ENCODE measurements around the gene AQP2. TPM values are rescaled to one million over a fixed set of nuclear protein-coding genes. Genes with fewer than 3 reads are reported as not detected.

AQP2 gene
- total and polyA plus RNA-seq, 2 of the 4 experiments (the other 2 are of a cell fraction) = not detected

DNA sequence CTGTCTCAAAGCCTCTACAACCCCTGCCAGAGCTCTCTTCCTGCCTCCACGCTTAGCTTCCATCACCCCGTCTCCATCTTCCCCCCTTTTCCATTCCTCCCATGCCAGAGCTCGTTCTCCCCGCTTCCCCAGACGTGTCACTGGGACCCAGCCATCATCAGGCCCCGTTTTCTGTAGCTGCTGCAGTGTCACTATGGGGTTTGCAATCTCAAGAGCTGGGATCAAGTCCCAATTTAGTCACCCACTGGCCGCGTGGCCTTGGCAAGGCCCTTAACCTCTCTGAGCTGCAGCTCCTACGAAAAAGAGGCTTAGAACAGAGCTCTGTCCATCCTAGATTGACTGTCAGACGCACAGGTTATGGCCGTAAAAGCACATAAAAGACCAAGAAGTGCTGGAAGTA lies 45.9 kb upstream of the AQP2 start:
- H3K4me2 ChIP-seq (ENCODE audit: low read depth, low read length) = peak overlapping the region; percentile 52; the same call in 1 of the 2 replicates
- dilution Hi-C loops (cut with HindIII; ENCODE audit: low sequenced_read_pairs, unreplicated experiment) (no loop called here), intact Hi-C loops (cut with micrococcal nuclease) (no loop called here), in situ Hi-C loops (cut with MboI; ENCODE audit: low sequenced_read_pairs) (no loop called here)
- H2BK20ac ChIP-seq (ENCODE audit: low read depth, low read length) = 0 out of 2 replicates have a peak overlapping the region, but pooled peaks have one; percentile 9
- DNase-seq = no peak
- peak overlapping the region; percentile 56; the same call in 1 of the 2 replicates for H2AK5ac ChIP-seq (ENCODE audit: low read depth, low read length)
- peak overlapping the region; percentile 66 for H3K4ac ChIP-seq (ENCODE audit: low read depth, low read length)
- no peaks in the 10 kb centered on the region for H3K36me3 ChIP-seq (ENCODE audit: control insufficient read depth, insufficient read depth, low read length)
- no TSS peak for BruUV-seq (replicated peaks)
- peak overlapping the region; percentile 72 for H4K91ac ChIP-seq (ENCODE audit: insufficient read depth, low read depth, low read length)
- no peaks in the 10 kb centered on the region for H3K79me1 ChIP-seq (ENCODE audit: low read depth in 1 of 2, low read length in 2 of 2)
- H3K23ac ChIP-seq (ENCODE audit: low read depth, low read length) = peak overlapping the region; percentile 6
- H2BK120ac ChIP-seq (ENCODE audit: low read depth, low read length) = peak overlapping the region; percentile 48; the same call in 1 of the 2 replicates
- CTCF ChIA-PET = no interaction called here
- TF ChIP-seq, protein P1, sequence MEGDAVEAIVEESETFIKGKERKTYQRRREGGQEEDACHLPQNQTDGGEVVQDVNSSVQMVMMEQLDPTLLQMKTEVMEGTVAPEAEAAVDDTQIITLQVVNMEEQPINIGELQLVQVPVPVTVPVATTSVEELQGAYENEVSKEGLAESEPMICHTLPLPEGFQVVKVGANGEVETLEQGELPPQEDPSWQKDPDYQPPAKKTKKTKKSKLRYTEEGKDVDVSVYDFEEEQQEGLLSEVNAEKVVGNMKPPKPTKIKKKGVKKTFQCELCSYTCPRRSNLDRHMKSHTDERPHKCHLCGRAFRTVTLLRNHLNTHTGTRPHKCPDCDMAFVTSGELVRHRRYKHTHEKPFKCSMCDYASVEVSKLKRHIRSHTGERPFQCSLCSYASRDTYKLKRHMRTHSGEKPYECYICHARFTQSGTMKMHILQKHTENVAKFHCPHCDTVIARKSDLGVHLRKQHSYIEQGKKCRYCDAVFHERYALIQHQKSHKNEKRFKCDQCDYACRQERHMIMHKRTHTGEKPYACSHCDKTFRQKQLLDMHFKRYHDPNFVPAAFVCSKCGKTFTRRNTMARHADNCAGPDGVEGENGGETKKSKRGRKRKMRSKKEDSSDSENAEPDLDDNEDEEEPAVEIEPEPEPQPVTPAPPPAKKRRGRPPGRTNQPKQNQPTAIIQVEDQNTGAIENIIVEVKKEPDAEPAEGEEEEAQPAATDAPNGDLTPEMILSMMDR (conservative IDR thresholded peaks at IDR 0.05; ENCODE audit: low read depth, low read length) = no peak
- TF ChIP-seq MAZ (IDR thresholded peaks at IDR 0.05; ENCODE audit: borderline replicate concordance, low read depth, low read length) (no peak), MXI1 (IDR thresholded peaks at IDR 0.05; ENCODE audit: borderline replicate concordance, low read depth, low read length) (no peak), FOS (IDR thresholded peaks at IDR 0.05; ENCODE audit: low read depth, low read length) (no peak), CEBPB (IDR thresholded peaks at IDR 0.05; ENCODE audit: low read depth, low read length) (no peak), SMC3 (IDR thresholded peaks at IDR 0.05; ENCODE audit: low read depth, low read length) (no peak), RAD21 (IDR thresholded peaks at IDR 0.05; ENCODE audit: low read length) (no peak), BHLHE40 (IDR thresholded peaks at IDR 0.05; ENCODE audit: low read depth, low read length) (no peak), POLR2A (IDR thresholded peaks at IDR 0.05; ENCODE audit: low read depth, low read length) (no peak), NFE2L2 (IDR thresholded peaks at IDR 0.05; ENCODE audit: low read depth, low read length) (no peak), CHD1 (IDR thresholded peaks at IDR 0.05; ENCODE audit: low read depth, low read length) (no peak), MAFK (IDR thresholded peaks at IDR 0.05; ENCODE audit: low read depth, low read length) (no peak)
- TF ChIP-seq, protein P2, sequence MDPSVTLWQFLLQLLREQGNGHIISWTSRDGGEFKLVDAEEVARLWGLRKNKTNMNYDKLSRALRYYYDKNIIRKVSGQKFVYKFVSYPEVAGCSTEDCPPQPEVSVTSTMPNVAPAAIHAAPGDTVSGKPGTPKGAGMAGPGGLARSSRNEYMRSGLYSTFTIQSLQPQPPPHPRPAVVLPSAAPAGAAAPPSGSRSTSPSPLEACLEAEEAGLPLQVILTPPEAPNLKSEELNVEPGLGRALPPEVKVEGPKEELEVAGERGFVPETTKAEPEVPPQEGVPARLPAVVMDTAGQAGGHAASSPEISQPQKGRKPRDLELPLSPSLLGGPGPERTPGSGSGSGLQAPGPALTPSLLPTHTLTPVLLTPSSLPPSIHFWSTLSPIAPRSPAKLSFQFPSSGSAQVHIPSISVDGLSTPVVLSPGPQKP (IDR thresholded peaks at IDR 0.05; ENCODE audit: borderline replicate concordance, low read depth, low read length) = no peak
- peak overlapping the region; percentile 82 for H3K14ac ChIP-seq (replicated peaks; ENCODE audit: low read depth, low read length)
- peak overlapping the region; percentile 63 to 93; a peak in 3 of 4 replicates for H4K8ac ChIP-seq (ENCODE audit: low read depth in 2 of 2, low read length in 2 of 2)
- no peak for ATAC-seq (ENCODE audit: low read depth)
- H3K9ac ChIP-seq (ENCODE audit: low read depth, low read length) = peak overlapping the region; percentile 71; the same call in 1 of the 2 replicates
- peak overlapping the region; percentile 80; the same call in 1 of the 2 replicates for H3K27ac ChIP-seq (ENCODE audit: insufficient read depth, low read length)
- peak overlapping the region; percentile 91 for H2AFZ ChIP-seq (replicated peaks; ENCODE audit: low read length, poor library complexity)
- peaks cover 7% of the 10 kb centered on the region for H3K27me3 ChIP-seq (ENCODE audit: control insufficient read depth, insufficient read depth, low read length)
- no peaks in the 10 kb centered on the region for H4K20me1 ChIP-seq (ENCODE audit: insufficient read depth, low read length)
- POLR2A ChIA-PET (ENCODE audit: unreplicated experiment) = interaction anchor here (0.6 kb wide), 1 partner anchor 176 kb away, joined by 3 read pairs; no protein-coding TSS in a partner anchor
- H4K5ac ChIP-seq (ENCODE audit: low read depth, low read length) = peak overlapping the region; percentile 62; the same call in 1 of the 2 replicates
- H3K9me1 ChIP-seq (ENCODE audit: insufficient read depth, low read length) = peaks cover 11% of the 10 kb centered on the region
- H2AK9ac ChIP-seq (replicated peaks; ENCODE audit: low read depth, low read length, poor library complexity) = peak overlapping the region; percentile 80
- H3K56ac ChIP-seq (ENCODE audit: extremely low read depth, insufficient read depth, low read length) = peak overlapping the region; percentile 22; the same call in 1 of the 2 replicates
- H3K18ac ChIP-seq (ENCODE audit: low read depth, low read length) = peak overlapping the region; percentile 74; the same call in 1 of the 2 replicates
- H2BK5ac ChIP-seq (ENCODE audit: low read depth, low read length, poor library complexity, severe bottlenecking) = no peak overlapping the region
- peaks cover 13% of the 10 kb centered on the region; the same call in 1 of the 2 replicates for H3K4me1 ChIP-seq (ENCODE audit: control insufficient read depth, insufficient read depth, low read length)
- no peaks in the 10 kb centered on the region for H3K9me3 ChIP-seq (ENCODE audit: control insufficient read depth, insufficient read depth, low read length)
- H3K4me3 ChIP-seq (ENCODE audit: insufficient read depth, low read depth, low read length) = no peak overlapping the region
- peak overlapping the region; percentile 31; the same call in 1 of the 3 replicates for H2BK15ac ChIP-seq (ENCODE audit: low read depth, low read length)
- WGBS, 2 experiments (ENCODE audit: extremely low coverage in 2 of 2, insufficient read length in 1 of 2) = 79% methylated on average over 8 of the region's 11 CpGs; no CpG with 5 or more reads in 1 of the 2 experiments

All from IMR-90 (cell line).